HG03103 (cell line): ENCODE data around the gene TMEM176B.
"Not testable (repeated sequence)": the region's sequence is repeated elsewhere in the genome, so short reads cannot be mapped to it uniquely, and the experiment has no call there.

Experiments used
- ATAC-seq: cut with Tn5 transposase; IDR thresholded peaks from one replicate; pipeline ENCODE4 v1.9.1; 2021; ENCODE audit warnings: low read depth; ENCODE audit not compliant: unreplicated experiment

TMEM176B gene

GRCh38 chr7:150791746-150792452 lies 8.3 kb downstream of the TMEM176B start:
- no peak for ATAC-seq

GRCh38 chr7:150791304-150791703 lies 8.9 kb downstream of the TMEM176B start:
- no peak for ATAC-seq

- ATAC-seq: no peak
These were observed 9.6 kb downstream of the TMEM176B start for GRCh38 chr7:150790416-150791075.

GRCh38 chr7:150788474-150789269 lies 11.5 kb downstream of the TMEM176B start:
- no peak for ATAC-seq

- ATAC-seq: peak; percentile 73
These were observed 12.6 kb downstream of the TMEM176B start for GRCh38 chr7:150787321-150788281.

GRCh38 chr7:150784954-150785353 lies 15.2 kb downstream of the TMEM176B start:
- ATAC-seq: no peak

GRCh38 chr7:150784120-150784736 lies 15.9 kb downstream of the TMEM176B start:
- ATAC-seq: no peak

- no peak for ATAC-seq
These were observed 18.2 kb downstream of the TMEM176B start for GRCh38 chr7:150781961-150782360.

- no peak for ATAC-seq
These were observed 19.1 kb downstream of the TMEM176B start for GRCh38 chr7:150781103-150781502.

GRCh38 chr7:150780292-150780691 lies 19.9 kb downstream of the TMEM176B start:
- no peak for ATAC-seq

GRCh38 chr7:150778738-150779301 lies 21.3 kb downstream of the TMEM176B start:
- ATAC-seq: no peak

- no peak for ATAC-seq
These were observed 22.0 kb downstream of the TMEM176B start for GRCh38 chr7:150778014-150778737.

- not testable (repeated sequence) for ATAC-seq
These were observed 26.0 kb downstream of the TMEM176B start for GRCh38 chr7:150774131-150774530.

GRCh38 chr7:150769768-150770167 lies 30.4 kb downstream of the TMEM176B start:
- ATAC-seq: no peak

GRCh38 chr7:150766334-150766709 lies 33.8 kb downstream of the TMEM176B start:
- no peak for ATAC-seq

- ATAC-seq: no peak
These were observed 40.7 kb downstream of the TMEM176B start for GRCh38 chr7:150759479-150759878.

GRCh38 chr7:150756858-150757257 lies 43.3 kb downstream of the TMEM176B start:
- ATAC-seq: no peak

GRCh38 chr7:150756166-150756565 lies 44.0 kb downstream of the TMEM176B start:
- no peak for ATAC-seq
